Panc1 (cell line): ENCODE results near the gene INPP5A.

Source experiments
- CTCF ChIP-seq: fragments of 450-650 bp; IDR thresholded peaks from 2 replicates; pipeline ENCODE4 v1.5.1; 2017; ENCODE audit warnings: mild to moderate bottlenecking
- POLR2AphosphoS5 ChIP-seq: IDR thresholded peaks from 2 replicates; pipeline ENCODE4 v1.6.1; 2012; ENCODE audit warnings: mild to moderate bottlenecking, low read depth, low read length, moderate library complexity
- REST ChIP-seq, 2 experiments: IDR thresholded peaks; 2 replicates each; pipeline ENCODE4 v1.6.1; 2011 to 2012; ENCODE audit warnings: low read depth in 2 of 2, control low read depth in 1 of 2, low read length in 1 of 2, mild to moderate bottlenecking in 1 of 2, moderate library complexity in 1 of 2; ENCODE audit not compliant: insufficient read depth in 1 of 2
- SIN3A ChIP-seq: IDR thresholded peaks from 2 replicates; pipeline ENCODE4 v1.6.1; 2012; ENCODE audit warnings: low read depth, mild to moderate bottlenecking, low read length, moderate library complexity, borderline replicate concordance; ENCODE audit not compliant: insufficient read depth
- TCF7L2 ChIP-seq: IDR thresholded peaks from 2 replicates; pipeline ENCODE4 v1.6.1; 2011; ENCODE audit warnings: mild to moderate bottlenecking, low read depth, low read length, inconsistent platforms

- TF ChIP-seq CTCF, result no peak
- no peak for TF ChIP-seq POLR2AphosphoS5
- no peak for TF ChIP-seq REST (IDR thresholded peaks at IDR 0.05; ENCODE audit: insufficient read depth in 1 of 2, low read depth in 2 of 2, low read length in 1 of 2)
- no peak for TF ChIP-seq SIN3A
- no peak for TF ChIP-seq TCF7L2
These were observed 107.1 kb downstream of the INPP5A start for GRCh38 chr10:132644527-132645246.
